ENCODE results near the gene NT5E.

The NT5E gene

DNA sequence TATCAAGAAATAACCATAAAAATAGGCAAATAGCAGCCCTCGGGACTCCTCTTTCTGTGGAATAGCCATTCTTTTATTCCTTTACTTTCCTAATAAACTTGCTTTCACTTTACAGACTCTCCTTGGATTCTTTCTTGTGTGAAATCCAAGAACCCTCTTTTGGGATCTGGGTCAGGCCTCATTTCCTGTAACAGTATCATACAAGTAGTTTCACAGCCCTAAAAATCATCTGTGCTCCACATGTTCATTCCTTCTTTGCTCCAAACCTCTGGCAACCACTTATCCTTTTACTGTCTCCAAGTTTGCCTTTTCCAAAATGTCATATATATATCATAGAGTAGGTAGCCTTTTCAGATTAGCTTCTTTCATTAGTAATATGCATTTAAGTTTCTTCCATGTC lies 13.5 kb upstream of the NT5E start:
- in situ Hi-C loops (cut with HindIII; ENCODE audit: low pct_ligation_motif_present, low sequenced_read_pairs) = no loop called here
- Histone ChIP-seq H3K36me3 (replicated peaks) (no peaks in the 10 kb centered on the region), H3K4me3 (ENCODE audit: low read depth, low read length) (no peak overlapping the region), H3K27me3 (replicated peaks) (no peaks in the 10 kb centered on the region), H3K27ac (no peak overlapping the region)
- no peak for DNase-seq
- TF ChIP-seq, protein P1, sequence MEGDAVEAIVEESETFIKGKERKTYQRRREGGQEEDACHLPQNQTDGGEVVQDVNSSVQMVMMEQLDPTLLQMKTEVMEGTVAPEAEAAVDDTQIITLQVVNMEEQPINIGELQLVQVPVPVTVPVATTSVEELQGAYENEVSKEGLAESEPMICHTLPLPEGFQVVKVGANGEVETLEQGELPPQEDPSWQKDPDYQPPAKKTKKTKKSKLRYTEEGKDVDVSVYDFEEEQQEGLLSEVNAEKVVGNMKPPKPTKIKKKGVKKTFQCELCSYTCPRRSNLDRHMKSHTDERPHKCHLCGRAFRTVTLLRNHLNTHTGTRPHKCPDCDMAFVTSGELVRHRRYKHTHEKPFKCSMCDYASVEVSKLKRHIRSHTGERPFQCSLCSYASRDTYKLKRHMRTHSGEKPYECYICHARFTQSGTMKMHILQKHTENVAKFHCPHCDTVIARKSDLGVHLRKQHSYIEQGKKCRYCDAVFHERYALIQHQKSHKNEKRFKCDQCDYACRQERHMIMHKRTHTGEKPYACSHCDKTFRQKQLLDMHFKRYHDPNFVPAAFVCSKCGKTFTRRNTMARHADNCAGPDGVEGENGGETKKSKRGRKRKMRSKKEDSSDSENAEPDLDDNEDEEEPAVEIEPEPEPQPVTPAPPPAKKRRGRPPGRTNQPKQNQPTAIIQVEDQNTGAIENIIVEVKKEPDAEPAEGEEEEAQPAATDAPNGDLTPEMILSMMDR (IDR thresholded peaks at IDR 0.05; ENCODE audit: low read depth, low read length, missing control alignments) = no peak

- H3K27ac ChIP-seq = peak overlapping the region; percentile 1
- DNase-seq = no peak
- H3K27me3 ChIP-seq (replicated peaks) = no peaks in the 10 kb centered on the region
- TF ChIP-seq, protein P1 (IDR thresholded peaks at IDR 0.05; ENCODE audit: low read depth, low read length, missing control alignments) = no peak
- in situ Hi-C loops (cut with HindIII; ENCODE audit: low pct_ligation_motif_present, low sequenced_read_pairs) = no loop called here
- H3K36me3 ChIP-seq (replicated peaks) = no peaks in the 10 kb centered on the region
- H3K4me3 ChIP-seq (ENCODE audit: low read depth, low read length) = no peak overlapping the region
These were observed 12.9 kb upstream of the NT5E start for GRCh38 chr6:85436939-85437495.

DNA sequence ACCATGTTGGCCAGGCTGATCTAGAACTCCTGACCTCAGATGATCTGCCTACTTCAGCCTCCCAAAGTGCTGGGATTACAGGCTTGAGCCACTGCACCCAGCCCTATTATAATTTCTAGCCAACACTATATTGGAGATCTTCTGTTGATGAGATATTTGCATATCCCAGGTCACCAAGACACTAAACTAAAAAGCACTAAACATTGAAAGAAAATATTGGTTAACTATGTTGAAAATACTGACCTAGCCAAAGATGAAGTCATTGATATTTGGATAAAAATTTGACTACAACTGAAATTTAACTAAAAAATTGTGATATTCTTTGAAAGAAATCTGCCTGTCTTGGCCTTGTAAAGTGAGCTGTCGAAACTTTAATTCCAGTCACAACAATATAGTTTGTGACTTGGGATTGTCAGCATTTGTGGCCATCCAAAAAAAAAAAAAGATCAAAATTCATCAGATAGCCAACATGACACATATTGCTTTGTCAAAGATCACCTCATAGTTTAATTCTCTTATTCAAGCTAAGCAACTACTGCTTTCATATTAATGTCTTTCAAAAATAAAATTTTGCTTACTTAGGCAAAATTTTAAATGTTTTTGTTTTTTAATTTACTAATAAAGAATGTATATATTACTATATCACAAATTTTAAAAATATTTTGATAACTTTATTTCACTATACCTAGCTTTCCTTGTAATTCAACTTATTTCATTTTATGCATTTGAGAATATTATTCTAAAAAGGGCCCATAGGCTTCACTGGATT lies 6.3 kb upstream of the NT5E start:
- Histone ChIP-seq H3K4me3 (ENCODE audit: low read depth, low read length) (no peak overlapping the region), H3K36me3 (replicated peaks) (no peaks in the 10 kb centered on the region), H3K27ac (peak overlapping the region; percentile 35), H3K27me3 (replicated peaks) (no peaks in the 10 kb centered on the region)
- DNase-seq = no peak
- in situ Hi-C loops (cut with HindIII; ENCODE audit: low pct_ligation_motif_present, low sequenced_read_pairs) = no loop called here
- TF ChIP-seq, protein P1 (IDR thresholded peaks at IDR 0.05; ENCODE audit: low read depth, low read length, missing control alignments) = no peak

GRCh38 chr6:85449388-85449817 lies 480 bp upstream of the NT5E start:
- in situ Hi-C loops (cut with HindIII; ENCODE audit: low pct_ligation_motif_present, low sequenced_read_pairs) = no loop called here
- no peaks in the 10 kb centered on the region for H3K27me3 ChIP-seq (replicated peaks)
- DNase-seq = peak; percentile 85
- H3K4me3 ChIP-seq (ENCODE audit: low read depth, low read length) = peak overlapping the region; percentile 96
- peak overlapping the region; percentile 95 for H3K27ac ChIP-seq
- TF ChIP-seq, protein P1 (IDR thresholded peaks at IDR 0.05; ENCODE audit: low read depth, low read length, missing control alignments) = no peak
- no peaks in the 10 kb centered on the region for H3K36me3 ChIP-seq (replicated peaks)

DNA sequence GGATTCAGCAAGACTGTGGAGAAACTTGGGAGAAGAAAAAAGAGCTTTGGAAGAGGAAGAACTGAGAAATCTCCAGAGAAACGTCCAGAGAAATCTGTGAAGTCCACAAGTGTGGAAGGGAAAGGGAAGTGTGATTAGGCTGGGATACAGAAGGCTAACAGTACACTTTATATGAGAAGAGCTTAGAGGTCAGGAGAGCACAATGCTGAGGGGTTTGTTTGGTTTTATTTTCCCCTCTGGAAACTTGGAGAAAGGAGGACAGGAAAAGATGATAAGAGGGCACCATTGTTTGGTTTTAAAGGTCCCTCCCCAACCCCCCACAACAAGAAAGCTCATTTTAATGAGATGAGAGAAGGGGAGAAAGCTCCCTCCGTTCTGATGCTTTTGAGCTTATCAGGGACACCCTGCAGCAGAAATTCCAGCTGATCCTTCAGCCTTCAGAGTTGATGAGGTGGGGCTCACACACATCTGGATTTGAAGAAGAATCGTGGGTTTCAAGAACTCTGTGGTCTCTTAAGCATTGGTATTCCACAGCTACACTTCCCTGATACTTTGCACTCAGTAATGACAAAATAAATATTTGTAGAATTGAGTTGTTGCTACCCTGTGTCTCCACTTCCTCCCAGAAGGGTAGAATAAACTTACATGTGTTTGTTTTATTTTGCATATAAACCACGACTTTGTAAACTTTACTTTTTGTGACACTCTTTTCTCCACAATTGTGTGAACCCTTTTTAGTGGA lies 1.9 kb downstream of the NT5E start:
- TF ChIP-seq, protein P1 (IDR thresholded peaks at IDR 0.05; ENCODE audit: low read depth, low read length, missing control alignments) = no peak
- H3K27ac ChIP-seq = peak overlapping the region; percentile 95
- H3K27me3 ChIP-seq (replicated peaks) = no peaks in the 10 kb centered on the region
- H3K4me3 ChIP-seq (ENCODE audit: low read depth, low read length) = peak overlapping the region; percentile 96
- in situ Hi-C loops (cut with HindIII; ENCODE audit: low pct_ligation_motif_present, low sequenced_read_pairs) = no loop called here
- DNase-seq = no peak
- H3K36me3 ChIP-seq (replicated peaks) = no peaks in the 10 kb centered on the region
